OCI-LY3 (cell line): ENCODE results near the gene TRIM34.
"Not testable (repeated sequence)": the region's sequence is repeated elsewhere in the genome, so short reads cannot be mapped to it uniquely, and the experiment has no call there.

Experiments
- H2AFZ ChIP-seq: fragments of 200-600, 300-600 bp; shearing (Covaris generic); 2 replicates; pipeline ENCODE4 v1.6.0; 2014; ENCODE audit warnings: antibody characterized with exemption, low read depth, low read length
- H3K27ac ChIP-seq: fragments of 200-600, 300-600 bp; sonication (generic); 2 replicates; pipeline ENCODE4 v1.5.1; 2014; ENCODE audit warnings: mild to moderate bottlenecking, low read length, moderate library complexity, mixed read lengths
- H3K27me3 ChIP-seq: fragments of 200-600, 300-600 bp; sonication (generic); 2 replicates; pipeline ENCODE4 v1.6.1; 2014; ENCODE audit warnings: low read depth, low read length, mixed read lengths
- H3K36me3 ChIP-seq: fragments of 200-600, 300-600 bp; sonication (generic); replicated peaks from 2 replicates; pipeline ENCODE3; 2014; ENCODE audit warnings: low read depth, low read length, mixed read lengths
- H3K4me1 ChIP-seq: fragments of 300-600, 200-600 bp; sonication (generic); 2 replicates; pipeline ENCODE4 v1.6.1; 2014; ENCODE audit warnings: low read length, mixed read lengths
- H3K4me2 ChIP-seq: fragments of 200-600, 300-600 bp; sonication (generic); 2 replicates; pipeline ENCODE4 v1.6.1; 2014; ENCODE audit warnings: low read length, mixed read lengths
- H3K4me3 ChIP-seq: fragments of 300-600, 200-600 bp; sonication (generic); 2 replicates; pipeline ENCODE4 v1.5.1; 2014; ENCODE audit warnings: antibody characterized with exemption, mild to moderate bottlenecking, low read length, moderate library complexity
- H3K79me2 ChIP-seq: fragments of 300-600, 200-600 bp; shearing (Covaris generic); 2 replicates; pipeline ENCODE4 v1.6.1; 2014; ENCODE audit warnings: mild to moderate bottlenecking, low read length, mixed read lengths
- H3K9ac ChIP-seq: fragments of 300-600, 200-600 bp; shearing (Covaris generic); 2 replicates; pipeline ENCODE4 v1.6.0; 2014; ENCODE audit warnings: mild to moderate bottlenecking, low read length, moderate library complexity
- H3K9me3 ChIP-seq: fragments of 200-600, 300-600 bp; shearing (Covaris generic); 2 replicates; pipeline ENCODE4 v1.6.1; 2014; ENCODE audit warnings: low read length, mixed read lengths; ENCODE audit not compliant: insufficient read depth
- H4K20me1 ChIP-seq: fragments of 200-600, 300-600 bp; sonication (generic); 2 replicates; pipeline ENCODE4 v1.6.1; 2016; ENCODE audit warnings: low read length, mixed read lengths; ENCODE audit not compliant: insufficient read depth
- CTCF ChIP-seq: fragments of 200-600, 300-600 bp; sonication (generic); IDR thresholded peaks from 2 replicates; pipeline ENCODE4 v1.5.1; 2014; ENCODE audit warnings: antibody characterized with exemption, low read length, low read depth
- EZH2phosphoT487 ChIP-seq: fragments of 200-600 bp; shearing (Covaris generic); IDR thresholded peaks from 2 replicates; pipeline ENCODE4 v1.6.1; 2018; ENCODE audit warnings: antibody characterized with exemption, mixed run types, low read depth

TRIM34 gene

GRCh38 chr11:5600374-5600851 is 24.4 kb upstream of the TRIM34 start:
- Histone ChIP-seq H3K4me3 (no peak overlapping the region), H3K9ac (no peak overlapping the region), H3K4me2 (peak overlapping the region; percentile 30; the same call in 1 of the 2 replicates), H3K27me3 (no peaks in the 10 kb centered on the region), H3K4me1 (peaks cover 4% of the 10 kb centered on the region), H3K36me3 (no peaks in the 10 kb centered on the region), H4K20me1 (no peaks in the 10 kb centered on the region), H2AFZ (peak overlapping the region; percentile 75), H3K9me3 (no peaks in the 10 kb centered on the region), H3K79me2 (no peaks in the 10 kb centered on the region), H3K27ac (no peak overlapping the region)
- TF ChIP-seq EZH2phosphoT487 = no peak
- peak; percentile 93 for TF ChIP-seq CTCF

- not testable (repeated sequence) for H3K36me3 ChIP-seq, H3K9me3 ChIP-seq, H3K79me2 ChIP-seq, H4K20me1 ChIP-seq, H3K27me3 ChIP-seq, H3K4me2 ChIP-seq, H2AFZ ChIP-seq, H3K4me3 ChIP-seq, H3K9ac ChIP-seq, H3K27ac ChIP-seq, H3K4me1 ChIP-seq
These were observed 22.0 kb upstream of the TRIM34 start for GRCh38 chr11:5602791-5603190.

GRCh38 chr11:5603326-5603725 is 21.5 kb upstream of the TRIM34 start:
- H3K4me2 ChIP-seq = no peak overlapping the region

GRCh38 chr11:5604896-5605295 is 19.9 kb upstream of the TRIM34 start:
- TF ChIP-seq CTCF = no peak
- TF ChIP-seq EZH2phosphoT487 = no peak
- no peaks in the 10 kb centered on the region for H3K9me3 ChIP-seq
- no peaks in the 10 kb centered on the region for H3K36me3 ChIP-seq
- H3K4me1 ChIP-seq = peaks cover 4% of the 10 kb centered on the region
- no peaks in the 10 kb centered on the region for H3K79me2 ChIP-seq
- no peak overlapping the region for H3K9ac ChIP-seq
- no peak overlapping the region for H2AFZ ChIP-seq
- no peaks in the 10 kb centered on the region for H4K20me1 ChIP-seq
- H3K4me3 ChIP-seq = no peak overlapping the region
- H3K27me3 ChIP-seq = no peaks in the 10 kb centered on the region
- no peak overlapping the region for H3K4me2 ChIP-seq
- H3K27ac ChIP-seq = no peak overlapping the region

More at GRCh38 chr11:5603326-5603725, 21.5 kb upstream of the TRIM34 start:
- H3K9me3 ChIP-seq = no peaks in the 10 kb centered on the region
- no peak for TF ChIP-seq CTCF
- no peak for TF ChIP-seq EZH2phosphoT487
- no peak overlapping the region for H3K9ac ChIP-seq
- no peaks in the 10 kb centered on the region for H3K79me2 ChIP-seq
- peaks cover 4% of the 10 kb centered on the region for H3K4me1 ChIP-seq
- H4K20me1 ChIP-seq = no peaks in the 10 kb centered on the region
- no peak overlapping the region for H3K4me3 ChIP-seq
- no peaks in the 10 kb centered on the region for H3K27me3 ChIP-seq
- H3K27ac ChIP-seq = no peak overlapping the region
- no peak overlapping the region for H2AFZ ChIP-seq
- H3K36me3 ChIP-seq = no peaks in the 10 kb centered on the region

- H3K27ac ChIP-seq = no peak overlapping the region
- TF ChIP-seq CTCF = peak; percentile 48
- no peak for TF ChIP-seq EZH2phosphoT487
- no peaks in the 10 kb centered on the region for H3K9me3 ChIP-seq
- no peak overlapping the region for H3K4me3 ChIP-seq
- H3K4me2 ChIP-seq = 0 out of 2 replicates have a peak overlapping the region, but pooled peaks have one; percentile 19
- no peaks in the 10 kb centered on the region for H4K20me1 ChIP-seq
- no peaks in the 10 kb centered on the region for H3K27me3 ChIP-seq
- H3K9ac ChIP-seq = no peak overlapping the region
- no peaks in the 10 kb centered on the region for H3K79me2 ChIP-seq
- H3K36me3 ChIP-seq = no peaks in the 10 kb centered on the region
- peaks cover 7% of the 10 kb centered on the region for H3K4me1 ChIP-seq
- no peak overlapping the region for H2AFZ ChIP-seq
These were observed 19.0 kb upstream of the TRIM34 start for GRCh38 chr11:5605849-5606248.
